GM19240 (cell line): ENCODE results near the gene FAM219A.
A peak's percentile ranks its signal among the peaks of the same experiment; 100 is the strongest.

Source experiments
- DNase-seq: peaks from one replicate; pipeline ENCODE4 v3.0.0; 2011; ENCODE audit warnings: low spot score; ENCODE audit not compliant: insufficient read length

The FAM219A gene, protein sequence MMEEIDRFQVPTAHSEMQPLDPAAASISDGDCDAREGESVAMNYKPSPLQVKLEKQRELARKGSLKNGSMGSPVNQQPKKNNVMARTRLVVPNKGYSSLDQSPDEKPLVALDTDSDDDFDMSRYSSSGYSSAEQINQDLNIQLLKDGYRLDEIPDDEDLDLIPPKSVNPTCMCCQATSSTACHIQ

DNA sequence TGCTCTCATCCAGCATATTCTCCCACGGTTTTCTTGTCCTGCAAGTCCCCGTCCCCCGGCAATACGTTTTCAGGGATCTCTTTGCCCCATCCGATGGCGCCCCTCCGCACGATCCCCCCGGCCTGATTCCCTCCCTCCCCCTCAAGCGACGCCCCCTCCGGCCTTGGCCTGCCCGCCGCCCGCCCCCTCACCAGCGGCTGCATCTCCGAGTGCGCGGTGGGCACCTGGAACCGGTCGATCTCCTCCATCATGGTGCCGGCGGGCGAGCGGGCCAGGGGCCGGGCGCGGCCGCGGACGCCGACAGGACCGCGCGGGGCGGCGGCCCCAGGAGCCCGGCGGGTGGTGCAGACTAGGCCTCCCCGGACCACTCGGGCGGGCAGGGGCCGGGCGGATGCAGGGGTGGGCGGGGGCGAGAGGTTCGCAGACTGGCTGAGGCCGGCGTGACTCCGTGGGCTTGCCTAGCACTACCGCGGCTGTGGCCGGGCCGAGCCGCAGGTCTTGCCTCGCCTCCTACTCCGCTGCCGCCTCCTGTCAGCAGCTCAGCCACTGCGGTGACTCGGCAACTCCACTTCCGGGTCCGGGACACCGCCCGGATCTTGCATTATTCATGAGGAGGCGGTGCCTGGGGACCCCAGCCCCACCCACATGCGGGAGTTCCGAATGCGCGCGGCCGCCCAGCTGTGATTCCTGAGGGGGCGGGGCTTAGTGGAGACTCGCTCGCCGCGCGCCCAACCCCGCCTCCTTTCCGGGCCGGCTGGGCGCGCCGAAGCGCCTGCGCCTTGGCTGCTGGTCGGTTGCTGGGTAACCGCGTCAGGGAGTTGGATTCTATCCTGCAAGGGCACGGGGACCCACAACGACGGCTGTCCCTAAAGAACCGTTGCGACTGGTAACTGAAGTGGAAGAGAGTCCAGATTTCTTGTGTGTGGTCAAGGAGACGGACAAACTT is at the start of gene FAM219A, which contains the start of gene DNAI1:
FAM219A (minus strand) TSS at position 558 of the 946 bp plus-strand sequence; CDS start at position 251, 307 bp downstream.
DNAI1 (plus strand) TSS at position 793 of the 946 bp plus-strand sequence. CDS start 201 bp downstream, outside the sequence.
- DNase-seq: peak; percentile 92

DNA sequence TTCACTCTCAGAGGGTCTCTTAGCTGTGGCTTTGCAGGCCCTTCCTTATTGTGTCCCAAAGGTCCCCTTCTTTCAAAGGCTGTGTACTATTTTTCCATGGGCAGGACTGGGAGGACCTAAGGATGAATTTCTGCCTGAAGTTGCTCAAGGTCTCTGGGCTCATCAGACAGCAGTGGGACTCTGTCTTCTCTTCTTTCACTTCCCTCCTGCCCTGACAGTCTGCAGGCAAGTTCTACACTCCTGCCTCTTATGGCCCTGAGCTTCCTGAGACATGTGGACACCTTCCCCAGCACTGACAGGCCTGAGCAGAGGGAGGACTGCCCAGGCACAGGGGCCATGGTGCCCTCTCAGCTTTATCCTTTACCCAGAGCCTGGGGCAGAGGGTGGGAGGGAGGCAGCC is 49.6 kb upstream of the FAM219A start:
- no peak for DNase-seq

DNA sequence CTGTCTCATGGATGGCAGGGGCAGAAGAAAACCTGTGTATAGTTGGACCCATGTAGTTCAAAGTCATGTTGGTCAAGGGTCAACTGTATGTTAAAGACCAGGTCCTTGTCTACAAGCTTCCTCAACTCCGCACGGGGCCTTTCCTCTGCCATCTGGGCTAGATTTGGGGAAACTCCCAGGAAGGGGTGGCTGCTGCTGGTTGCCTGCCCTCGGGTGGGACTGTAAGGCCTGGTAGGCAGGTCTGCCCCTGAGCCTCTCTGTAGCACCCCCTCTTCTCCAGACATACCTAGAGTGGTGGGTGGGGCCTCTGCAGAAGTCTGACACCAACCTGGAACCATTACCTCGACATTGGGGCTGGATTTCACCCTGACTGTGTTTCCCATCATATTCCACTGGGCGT is 49.2 kb upstream of the FAM219A start:
- no peak for DNase-seq

DNA sequence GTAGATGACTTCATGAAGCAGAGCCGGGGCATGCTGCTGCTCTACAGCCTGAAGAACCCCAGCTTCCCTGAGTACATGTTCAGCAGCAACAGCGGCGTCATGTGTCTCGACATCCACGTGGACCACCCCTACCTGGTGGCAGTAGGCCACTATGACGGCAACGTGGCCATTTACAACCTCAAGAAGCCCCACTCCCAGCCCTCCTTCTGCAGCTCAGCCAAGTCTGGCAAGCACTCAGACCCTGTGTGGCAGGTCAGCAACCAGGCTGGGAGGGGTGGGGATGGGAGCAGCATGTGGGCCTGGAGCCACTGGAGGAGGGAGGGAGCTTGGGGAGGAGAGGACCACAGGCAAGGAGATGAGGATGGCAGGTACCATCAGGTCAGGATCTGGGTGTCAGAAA is 48.3 kb upstream of the FAM219A start:
- DNase-seq: no peak

DNA sequence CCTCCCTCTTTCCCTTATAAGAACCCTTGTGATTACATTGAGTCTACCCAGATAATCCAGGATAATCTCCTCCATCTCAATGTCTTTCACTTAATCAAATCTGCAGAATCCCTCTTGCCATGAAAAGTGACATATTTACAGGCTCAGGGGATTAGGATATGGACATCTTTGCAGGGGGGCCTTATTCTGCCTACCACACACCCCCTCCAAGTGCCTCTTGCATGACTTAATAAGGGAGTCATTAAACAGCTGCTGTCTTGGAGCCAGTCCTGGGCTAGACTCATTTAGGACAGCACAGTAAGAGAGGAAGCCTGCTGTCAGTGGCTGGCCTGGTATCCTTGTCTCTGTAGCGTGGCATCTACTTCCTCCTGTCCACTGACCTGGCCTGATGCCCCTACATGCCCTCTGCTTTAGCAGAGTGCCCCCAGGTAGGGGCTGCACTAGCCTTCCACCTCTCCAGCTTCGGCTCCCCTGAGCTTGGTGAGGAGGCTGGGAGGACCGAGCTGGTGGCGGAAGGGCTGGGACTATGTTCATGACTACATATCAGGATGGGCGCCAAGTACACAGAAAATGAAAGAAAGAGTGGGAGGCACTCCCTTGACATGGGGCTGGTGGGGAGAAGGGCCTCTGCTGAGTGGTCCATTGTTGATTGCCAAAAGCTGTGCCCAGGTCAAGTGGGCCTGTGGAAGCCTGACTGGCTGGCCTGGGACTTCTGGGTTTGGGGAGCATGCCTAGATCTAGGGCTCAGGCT is 47.2 kb upstream of the FAM219A start:
- DNase-seq: no peak

DNA sequence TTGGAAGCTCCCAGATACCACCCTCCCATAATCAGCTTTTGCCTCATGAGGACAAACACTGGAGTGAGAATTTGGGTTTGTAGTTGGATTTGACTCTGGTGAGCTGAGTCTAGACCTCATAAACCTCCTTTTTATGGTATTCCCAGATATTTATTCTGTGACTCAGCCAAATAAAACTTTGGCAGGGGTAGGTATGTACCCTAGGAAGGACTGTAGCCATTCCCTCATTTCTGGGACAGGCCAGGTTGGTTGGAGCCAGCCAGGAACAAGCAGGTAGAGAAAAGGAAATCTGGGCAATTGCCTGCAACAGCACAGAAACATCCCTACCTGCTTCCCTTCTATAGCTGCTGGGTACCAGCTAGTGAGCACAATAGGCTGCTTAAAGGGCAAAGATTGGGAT is 45.0 kb upstream of the FAM219A start:
- DNase-seq: no peak

DNA sequence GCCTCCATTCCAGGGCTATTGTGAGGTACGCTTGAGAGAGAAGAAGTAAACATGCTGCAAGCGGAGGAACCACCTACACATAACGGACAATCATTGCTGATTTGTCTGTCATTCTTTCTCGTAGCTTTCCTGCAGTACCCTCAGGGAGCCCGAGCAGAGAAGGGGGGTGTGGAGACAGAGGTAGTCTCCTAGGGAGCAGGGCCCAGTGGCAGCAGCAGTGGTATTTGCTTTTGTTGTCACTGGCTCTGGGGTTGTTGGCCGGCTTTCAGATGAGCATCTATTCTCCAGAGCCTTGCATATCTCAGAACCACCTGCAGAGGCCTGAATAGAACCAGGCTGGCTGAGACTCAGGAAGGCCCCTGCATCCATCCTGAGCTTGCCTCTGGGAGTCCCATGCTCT is 44.5 kb upstream of the FAM219A start:
- no peak for DNase-seq

DNA sequence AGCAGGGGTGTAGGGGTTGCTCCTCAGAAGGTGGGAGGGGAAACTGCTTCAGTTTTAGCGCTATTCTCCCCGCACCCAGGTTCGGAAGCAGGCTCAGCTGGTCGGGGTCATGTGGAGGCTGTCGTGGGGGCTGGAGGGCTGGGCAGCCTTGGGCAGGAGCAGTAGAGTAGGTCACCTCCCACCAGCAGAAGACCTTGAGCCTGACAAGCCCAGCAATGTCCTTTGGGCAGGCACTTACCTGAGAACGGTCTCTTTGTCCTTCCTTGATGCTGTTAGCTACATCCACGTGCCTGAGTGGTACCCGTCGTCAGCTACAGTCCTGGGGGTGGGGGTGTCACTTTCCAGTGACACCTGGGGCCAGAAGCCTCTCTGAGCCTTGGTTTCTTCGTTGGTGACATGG is 44.1 kb upstream of the FAM219A start:
- no peak for DNase-seq

DNA sequence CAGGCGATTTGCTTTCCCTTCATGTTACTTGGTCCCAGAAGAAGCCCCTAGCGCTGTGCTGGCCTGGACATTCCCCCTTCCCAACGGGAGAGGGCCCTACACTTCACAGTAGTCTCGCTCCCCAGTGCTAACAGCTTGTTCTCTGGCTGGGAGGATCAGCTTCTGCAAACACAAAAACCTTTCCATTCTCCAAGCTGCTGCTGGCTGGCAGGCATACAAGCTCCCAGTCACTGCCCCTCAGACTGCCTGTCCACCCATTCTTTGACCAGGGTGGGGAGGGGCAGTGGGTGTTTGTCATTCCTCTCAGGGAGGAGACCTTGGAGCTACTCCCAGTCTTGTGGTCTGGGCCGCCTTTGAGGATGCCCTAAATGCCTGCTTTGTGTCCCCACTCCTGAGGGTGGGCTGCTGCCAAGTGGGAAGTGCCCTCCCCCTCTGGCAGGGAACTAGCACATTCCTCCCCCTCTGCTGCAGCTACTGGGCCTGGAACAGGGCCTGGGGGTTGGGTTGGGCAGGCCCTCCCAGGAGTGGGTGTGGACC is 43.6 kb upstream of the FAM219A start:
- no peak for DNase-seq

DNA sequence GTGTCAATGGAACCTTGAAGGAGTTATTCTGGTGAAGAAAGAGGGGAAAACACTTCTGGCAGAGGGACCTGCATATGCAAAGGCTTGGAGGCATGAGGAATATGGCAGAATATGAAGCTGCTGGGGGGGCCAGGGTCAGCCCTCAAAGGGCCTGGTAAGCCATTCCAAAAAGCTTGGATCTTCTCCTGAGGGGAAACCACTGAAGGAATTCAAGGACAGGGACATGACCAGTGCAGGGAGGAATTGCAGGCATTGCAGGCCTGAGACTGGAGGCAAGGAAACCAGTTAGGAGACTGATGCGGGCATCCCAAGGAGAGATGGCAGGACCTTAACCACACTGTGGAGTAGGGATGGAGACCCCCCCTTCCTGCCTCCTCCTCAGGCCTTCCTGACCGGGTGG is 43.0 kb upstream of the FAM219A start:
- no peak for DNase-seq

DNA sequence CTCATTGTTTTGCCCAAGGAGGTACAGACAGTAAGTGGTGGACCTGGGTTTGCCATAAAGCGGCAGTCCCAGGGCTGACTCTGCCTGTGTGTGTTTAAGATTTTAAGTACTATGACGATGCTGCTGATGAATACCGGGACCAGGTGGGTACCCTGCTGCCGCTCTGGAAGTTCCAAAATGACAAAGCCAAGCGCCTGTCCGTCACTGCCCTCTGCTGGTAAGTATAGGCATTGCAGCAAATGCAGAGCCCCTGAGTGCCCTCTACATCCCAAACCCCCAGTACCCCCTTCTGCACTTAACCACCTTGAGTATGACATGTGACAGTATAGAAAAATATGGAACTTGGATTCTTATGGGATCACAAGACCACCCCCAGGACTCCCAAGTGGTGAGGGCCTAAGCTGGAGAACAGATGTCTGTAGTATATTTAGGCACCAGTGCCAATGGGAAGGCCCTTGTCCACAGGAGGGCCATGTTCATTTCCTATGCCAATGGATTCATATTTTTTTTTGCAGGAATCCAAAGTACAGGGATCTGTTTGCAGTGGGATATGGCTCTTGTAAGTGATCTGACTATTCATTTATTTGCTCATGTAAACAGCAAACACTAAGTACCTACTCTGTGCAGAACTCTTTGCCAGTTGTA is 42.4 kb upstream of the FAM219A start:
- peak; percentile 66 for DNase-seq

DNA sequence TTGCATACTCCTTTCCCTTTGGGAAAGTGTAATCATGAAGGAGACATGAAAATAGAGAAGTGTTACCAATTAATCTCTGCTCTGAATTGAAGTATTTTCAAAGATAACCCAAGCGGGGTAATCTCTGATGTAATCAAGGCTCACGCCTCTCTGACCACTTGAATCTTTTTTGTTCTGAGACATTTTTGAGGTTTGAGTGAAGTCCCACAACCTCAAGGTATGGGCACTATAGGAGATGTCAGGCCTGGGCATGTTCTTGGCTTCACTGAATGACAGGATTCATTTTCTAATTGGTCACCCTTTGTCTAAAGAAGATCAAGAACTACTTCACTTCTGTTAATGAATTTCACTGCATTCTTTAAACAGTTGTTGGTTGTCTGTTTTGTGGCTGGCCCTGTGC is 40.7 kb upstream of the FAM219A start:
- no peak for DNase-seq

DNA sequence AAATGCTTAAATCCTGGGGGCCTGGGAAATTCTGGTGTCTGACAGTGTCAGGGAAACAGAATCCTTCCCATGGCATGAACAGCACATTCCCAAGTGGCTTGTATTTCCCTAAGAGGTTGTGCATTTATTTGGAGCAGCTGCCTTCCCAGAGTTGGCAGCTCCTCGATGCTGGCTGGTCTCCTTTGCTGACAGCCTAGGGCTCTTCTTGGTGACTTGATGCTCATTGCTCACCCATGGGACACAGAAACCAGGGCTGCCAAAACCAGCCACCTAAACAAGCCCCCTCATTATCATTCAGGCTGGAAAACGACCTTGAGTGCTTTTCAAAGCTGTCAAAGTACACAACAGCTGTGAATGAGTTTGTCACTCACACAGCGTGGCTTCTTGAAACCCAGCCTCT is 40.2 kb upstream of the FAM219A start:
- no peak for DNase-seq

DNA sequence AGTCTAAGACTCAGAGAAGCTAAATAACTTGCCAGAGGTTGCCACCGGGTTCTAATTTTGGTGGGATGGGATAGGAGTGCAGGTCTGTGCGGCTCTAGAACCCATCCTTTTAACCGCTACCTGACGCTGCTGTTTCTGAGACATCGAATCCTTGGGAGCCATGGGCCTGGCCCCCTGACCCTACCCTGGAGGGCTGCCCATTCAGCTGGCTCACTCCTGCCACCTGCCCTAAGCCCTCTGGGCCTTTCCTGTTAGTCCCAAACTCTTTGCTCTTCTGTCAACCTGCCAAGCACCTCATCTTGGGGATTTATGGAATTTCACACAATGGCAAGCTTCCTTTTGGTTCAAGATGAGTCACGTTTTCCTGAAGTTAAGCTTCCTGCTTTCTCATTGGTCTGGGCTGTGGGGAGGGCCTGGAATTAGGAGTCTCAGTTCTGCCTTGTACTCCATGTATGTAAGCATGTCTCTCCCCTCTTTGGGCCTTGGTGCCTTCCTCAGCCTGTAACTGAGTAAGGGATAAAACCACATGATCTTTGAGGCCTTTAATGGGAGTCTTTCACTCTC is 37.9 kb upstream of the FAM219A start:
- no peak for DNase-seq

DNA sequence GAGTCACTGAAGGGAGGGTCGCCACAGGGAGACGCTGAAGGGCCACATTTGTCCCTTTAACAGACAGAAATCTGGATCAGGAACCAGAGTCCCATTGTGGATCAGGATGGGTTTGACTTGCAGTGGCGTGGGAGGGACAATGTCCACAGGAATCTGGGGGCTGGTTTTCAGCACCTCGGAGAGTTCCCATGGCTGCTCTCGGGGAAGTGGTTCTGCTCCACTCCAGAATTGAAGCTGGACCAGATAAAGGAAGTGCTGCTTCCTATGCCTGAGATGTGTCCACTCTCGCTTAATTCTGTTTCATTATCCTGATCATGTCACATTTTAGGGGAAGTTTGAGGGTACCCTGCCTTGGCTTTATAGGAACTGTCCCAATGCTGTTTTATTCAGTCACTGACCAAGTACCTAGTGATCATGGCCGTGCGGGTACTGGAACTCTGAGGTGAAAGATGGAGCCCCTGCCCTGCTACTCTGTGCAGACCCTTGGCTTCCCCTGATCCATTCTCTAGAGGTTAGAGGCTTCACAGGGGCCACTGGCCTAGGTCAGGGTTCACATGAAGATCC is 35.7 kb upstream of the FAM219A start:
- no peak for DNase-seq

DNA sequence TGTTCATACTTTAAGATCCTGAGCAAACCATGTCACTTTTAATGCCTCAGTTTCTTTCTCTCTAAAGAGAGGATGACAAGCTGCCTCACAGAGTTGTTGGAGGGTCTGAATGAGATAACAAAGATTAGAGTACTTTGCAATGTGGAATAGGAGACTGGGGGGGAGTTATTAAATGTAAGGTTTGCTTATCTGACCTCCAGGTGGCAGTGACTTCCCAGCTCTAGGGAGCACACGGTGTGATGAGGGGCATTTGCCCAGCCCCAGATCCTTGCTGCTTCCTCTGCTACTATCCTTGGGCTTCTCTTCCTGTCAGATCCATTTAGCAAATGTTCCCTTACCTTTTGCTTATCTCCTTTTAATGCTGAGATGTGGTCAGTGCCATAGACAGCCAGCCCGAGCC is 33.7 kb upstream of the FAM219A start:
- no peak for DNase-seq

DNA sequence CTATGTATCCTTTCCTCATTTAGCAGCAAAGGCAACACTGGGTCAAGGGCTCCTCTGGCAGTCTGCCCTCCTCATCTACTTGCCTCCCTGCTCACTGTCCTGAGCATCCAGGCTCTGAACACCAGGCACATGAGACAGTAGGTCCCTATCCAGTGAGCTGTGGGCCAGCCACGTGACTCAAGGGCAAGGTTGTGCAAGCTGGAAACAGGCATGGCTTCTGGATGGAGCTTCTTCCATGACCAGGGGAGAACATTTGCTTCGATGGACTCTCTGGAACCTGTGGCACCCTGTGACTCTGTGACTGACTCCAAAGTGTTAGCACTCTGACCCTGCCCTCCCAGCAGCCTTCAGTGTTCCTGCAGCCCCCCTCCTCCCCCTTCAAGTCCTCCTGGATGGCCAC is 33.2 kb upstream of the FAM219A start:
- DNase-seq: no peak

DNA sequence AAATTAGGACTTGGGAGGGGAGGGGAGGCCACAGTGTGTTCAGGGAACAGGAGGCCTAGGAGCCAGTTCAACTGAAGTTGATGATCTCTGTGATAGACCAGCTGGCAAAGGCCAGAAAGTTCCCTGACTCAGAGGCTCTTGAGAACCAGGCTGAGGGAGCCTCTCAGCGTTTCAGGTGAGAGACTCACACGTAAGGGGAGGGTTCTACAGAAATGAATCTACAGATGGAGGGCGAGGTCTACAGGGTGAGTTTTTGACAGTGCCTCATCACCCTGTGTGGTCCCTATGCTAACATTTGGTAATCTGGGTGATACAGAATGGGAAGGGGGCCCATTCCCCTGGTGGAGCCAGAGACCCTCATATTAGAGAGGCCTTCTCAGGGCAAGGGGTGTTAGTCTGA is 32.4 kb upstream of the FAM219A start:
- no peak for DNase-seq

DNA sequence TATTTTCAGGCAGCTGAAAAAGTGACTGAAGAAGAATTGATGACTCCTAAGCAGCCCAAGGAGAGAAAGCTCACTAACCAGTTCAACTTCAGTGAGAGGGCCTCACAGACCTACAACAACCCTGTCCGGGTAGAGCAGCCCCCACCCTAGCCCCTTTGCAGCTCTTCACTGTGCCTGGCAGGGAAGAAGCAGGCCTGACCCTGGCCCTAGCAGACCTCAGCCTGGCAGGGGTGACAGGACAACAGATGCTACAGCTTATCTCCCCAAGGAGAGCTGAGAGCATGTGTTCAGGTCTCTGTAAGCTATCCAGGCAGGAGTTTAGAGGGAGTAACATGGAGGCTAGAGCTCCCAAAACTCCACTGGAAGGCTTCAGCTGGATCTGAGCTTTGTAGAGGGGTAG is 32.0 kb upstream of the FAM219A start:
- DNase-seq: no peak

DNA sequence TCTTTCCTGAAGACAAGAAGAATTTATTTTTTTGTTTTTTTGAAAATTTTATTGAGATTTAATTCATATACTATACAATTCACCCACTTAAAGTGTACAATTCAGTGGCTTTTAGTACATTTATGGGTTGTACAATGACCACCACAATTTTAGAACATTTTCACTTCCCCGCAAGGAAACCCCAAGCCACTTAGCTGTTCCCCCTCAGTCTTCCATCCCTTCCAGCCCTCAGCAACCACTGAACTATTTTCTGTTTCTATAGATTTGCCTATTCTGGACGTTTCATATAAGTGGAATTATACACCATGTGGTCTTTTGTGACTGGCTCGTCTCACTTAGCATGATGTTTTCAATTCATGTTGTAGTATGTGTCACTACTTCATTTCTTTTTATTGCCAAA is 28.2 kb upstream of the FAM219A start:
- DNase-seq: no peak

DNA sequence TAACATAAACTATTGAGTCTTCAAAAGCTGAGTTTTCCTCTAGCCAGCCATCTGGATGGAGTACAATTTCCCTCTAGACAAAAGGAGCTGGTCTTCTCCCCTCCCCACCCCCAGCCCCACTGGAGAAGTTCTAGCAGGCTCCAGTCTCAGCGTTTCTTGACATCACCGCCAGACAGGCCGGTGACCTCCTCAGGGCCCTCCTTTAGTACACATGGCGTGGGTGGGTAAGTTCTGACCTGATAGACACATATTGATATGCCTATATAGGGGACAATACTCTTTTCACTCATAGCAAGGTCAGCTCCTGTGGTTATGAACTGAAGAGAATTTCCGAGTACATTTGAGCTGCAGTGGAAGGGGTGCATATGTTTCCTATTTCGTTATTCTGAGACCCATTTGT is 27.5 kb upstream of the FAM219A start:
- DNase-seq: no peak
